ENCODE data around the gene KRTAP9-1.
"Not testable (repeated sequence)": the region's sequence is repeated elsewhere in the genome, so short reads cannot be mapped to it uniquely, and the experiment has no call there.

GRCh38 chr17:41226598-41227095 is 37.0 kb downstream of the KRTAP9-1 start, which contains the start of gene KRTAP9-2:
- TF ChIP-seq EZH2 (IDR thresholded peaks at IDR 0.05; ENCODE audit: low read length, unreplicated experiment); EZH2phosphoT487 (IDR thresholded peaks at IDR 0.05; ENCODE audit: borderline replicate concordance, low read length): not testable (repeated sequence)
- TF ChIP-seq, protein P1, sequence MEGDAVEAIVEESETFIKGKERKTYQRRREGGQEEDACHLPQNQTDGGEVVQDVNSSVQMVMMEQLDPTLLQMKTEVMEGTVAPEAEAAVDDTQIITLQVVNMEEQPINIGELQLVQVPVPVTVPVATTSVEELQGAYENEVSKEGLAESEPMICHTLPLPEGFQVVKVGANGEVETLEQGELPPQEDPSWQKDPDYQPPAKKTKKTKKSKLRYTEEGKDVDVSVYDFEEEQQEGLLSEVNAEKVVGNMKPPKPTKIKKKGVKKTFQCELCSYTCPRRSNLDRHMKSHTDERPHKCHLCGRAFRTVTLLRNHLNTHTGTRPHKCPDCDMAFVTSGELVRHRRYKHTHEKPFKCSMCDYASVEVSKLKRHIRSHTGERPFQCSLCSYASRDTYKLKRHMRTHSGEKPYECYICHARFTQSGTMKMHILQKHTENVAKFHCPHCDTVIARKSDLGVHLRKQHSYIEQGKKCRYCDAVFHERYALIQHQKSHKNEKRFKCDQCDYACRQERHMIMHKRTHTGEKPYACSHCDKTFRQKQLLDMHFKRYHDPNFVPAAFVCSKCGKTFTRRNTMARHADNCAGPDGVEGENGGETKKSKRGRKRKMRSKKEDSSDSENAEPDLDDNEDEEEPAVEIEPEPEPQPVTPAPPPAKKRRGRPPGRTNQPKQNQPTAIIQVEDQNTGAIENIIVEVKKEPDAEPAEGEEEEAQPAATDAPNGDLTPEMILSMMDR (conservative IDR thresholded peaks at IDR 0.05; ENCODE audit: low read depth, low read length): not testable (repeated sequence)
